ENCODE results near the gene NSDHL. TPM values are rescaled to one million over a fixed set of nuclear protein-coding genes. Genes with fewer than 3 reads are reported as not detected.

The NSDHL gene
- total RNA-seq, 1 experiment from 2014 or later, result 17.2 TPM

DNA sequence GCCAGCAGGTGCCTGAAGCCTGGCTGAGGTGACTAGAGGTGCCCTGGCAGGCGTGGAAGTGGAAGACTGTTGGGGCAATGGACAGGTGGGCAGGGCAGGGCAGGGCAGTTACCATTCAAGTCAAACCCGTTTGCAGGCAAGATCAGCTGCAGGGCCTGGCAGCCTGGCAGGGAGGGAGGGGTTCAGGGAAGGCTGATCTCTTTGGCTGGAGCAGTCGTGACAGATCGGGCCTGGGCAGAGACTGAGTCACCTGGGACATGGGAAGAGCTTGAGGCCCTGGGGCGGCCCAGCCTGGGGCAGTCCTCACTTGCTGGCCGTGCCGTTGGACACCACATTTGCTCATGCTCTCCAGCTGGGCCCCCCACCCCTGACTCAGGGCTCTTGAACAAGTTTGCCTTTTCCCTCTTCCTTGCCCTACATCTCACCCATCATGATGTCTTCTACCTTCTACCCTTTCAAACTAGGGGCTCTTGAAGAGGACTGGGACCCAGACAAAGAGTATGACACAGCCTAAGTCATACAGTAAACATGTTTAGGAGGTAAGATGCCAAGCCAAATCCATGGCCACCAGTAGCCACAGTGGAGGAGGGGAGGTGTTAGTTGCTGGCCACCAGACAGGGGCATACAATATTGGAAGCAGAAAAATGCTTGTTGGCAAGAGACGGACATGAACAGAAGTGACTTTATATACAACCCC lies 65.0 kb downstream of the NSDHL start:
- Histone ChIP-seq H3K27me3 (ENCODE audit: control insufficient read depth, insufficient read depth, low read length) (no peaks in the 10 kb centered on the region), H3K36me3 (replicated peaks; ENCODE audit: control insufficient read depth, insufficient read depth, low read length) (no peaks in the 10 kb centered on the region)
- DNase-seq, result no peak

DNA sequence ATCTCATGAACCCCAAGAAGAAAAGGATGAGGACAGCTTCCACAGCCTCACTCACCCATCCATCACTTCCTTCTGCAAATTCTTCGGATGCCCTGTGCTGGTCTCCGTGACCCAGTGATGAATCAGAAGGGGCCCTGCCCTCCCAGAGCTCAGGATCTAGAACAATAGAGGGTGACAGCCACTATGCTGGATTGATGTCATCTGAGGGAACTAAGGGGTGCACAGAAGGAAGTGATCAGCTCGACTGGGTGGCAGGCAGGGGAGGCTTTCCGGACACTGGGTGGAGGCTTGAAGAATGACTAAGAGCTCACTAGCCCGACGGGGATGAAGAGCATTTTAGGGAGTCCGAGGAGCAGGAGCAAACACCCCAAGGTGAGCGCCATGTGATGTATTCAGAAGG lies 65.6 kb downstream of the NSDHL start:
- DNase-seq, result no peak

More for the DNA sequence above, 65.0 kb downstream of the NSDHL start:
- no peak overlapping the region for H3K4me3 ChIP-seq (ENCODE audit: insufficient read depth, low read depth, low read length)

DNA sequence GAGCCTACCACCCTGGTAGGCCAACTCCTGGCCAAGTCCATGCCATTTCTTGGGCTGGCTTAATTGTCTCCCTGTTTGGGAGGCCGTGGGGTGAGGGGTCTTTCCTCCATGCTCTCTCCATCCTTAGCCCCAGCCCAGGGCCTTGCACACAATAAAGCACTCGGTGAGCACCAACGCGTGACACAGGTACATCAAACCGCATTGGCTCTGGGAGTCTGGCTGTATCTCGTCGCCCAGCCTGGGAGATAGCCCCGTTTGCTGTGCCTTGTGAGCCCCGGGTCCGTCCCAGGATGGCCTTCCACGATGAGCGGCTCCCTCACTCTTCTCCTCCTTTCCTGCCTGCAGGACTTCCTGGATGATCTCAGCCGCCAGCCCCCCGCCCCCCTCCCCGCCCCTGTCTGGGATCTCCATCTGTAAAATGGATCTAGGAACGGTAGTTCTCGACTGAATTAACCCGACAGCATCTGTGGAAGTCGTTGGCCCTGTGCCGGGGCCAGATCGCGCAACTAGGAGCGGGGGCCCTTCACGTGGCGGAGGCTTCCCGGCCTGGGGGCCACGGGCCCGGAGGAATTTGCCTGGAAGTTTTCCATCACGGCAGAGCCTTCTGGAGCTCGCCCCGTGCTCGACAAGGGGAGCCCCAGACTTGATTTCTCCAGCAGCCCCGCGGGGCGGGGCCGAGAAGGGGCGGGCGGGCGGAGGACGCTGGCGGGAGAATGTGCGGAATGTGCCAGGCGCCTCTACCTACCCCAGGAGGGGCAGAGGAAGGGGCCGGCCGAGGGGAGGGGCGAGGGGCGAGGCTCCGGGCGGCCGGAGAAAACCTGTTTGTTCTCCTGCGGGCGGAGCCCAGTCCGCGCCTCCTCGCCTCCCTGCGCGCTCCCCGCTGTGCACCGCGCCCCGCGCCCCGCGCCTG lies 66.6 kb downstream of the NSDHL start, which contains the start of gene ZNF185:
TSS of gene ZNF185 (plus strand) at position 846 of the 910 bp plus-strand sequence. CDS start 16,423 bp downstream, outside the sequence.
- Histone ChIP-seq H3K36me3 (replicated peaks; ENCODE audit: control insufficient read depth, insufficient read depth, low read length) (no peaks in the 10 kb centered on the region), H3K27me3 (ENCODE audit: control insufficient read depth, insufficient read depth, low read length) (no peaks in the 10 kb centered on the region), H3K4me3 (ENCODE audit: insufficient read depth, low read depth, low read length) (peak within 1 kb of the TSS; percentile 43)
- DNase-seq, result peak; percentile 94

More for the DNA sequence above, 65.6 kb downstream of the NSDHL start:
- no peaks in the 10 kb centered on the region for H3K27me3 ChIP-seq (ENCODE audit: control insufficient read depth, insufficient read depth, low read length)
- no peaks in the 10 kb centered on the region for H3K36me3 ChIP-seq (replicated peaks; ENCODE audit: control insufficient read depth, insufficient read depth, low read length)
- H3K4me3 ChIP-seq (ENCODE audit: insufficient read depth, low read depth, low read length), result no peak overlapping the region

DNA sequence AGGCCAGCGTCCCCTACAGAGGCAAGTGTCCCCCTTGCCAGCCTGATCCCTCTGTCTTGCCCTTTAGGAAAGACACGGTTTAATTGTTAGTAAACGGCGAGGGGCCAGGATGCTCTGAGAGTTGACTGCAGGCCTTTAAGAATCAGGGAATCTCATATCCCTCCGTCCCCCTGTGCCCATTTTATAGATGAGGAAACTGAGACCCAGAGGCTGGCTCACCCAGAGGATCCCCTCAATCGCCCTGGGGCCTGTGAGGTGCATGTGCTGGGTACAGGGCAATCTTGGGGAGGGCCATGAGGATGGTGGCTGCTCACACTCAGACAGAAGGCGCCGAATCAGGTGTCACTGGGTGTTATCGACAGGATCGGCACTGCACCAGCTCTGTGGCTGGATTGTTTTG lies 67.6 kb downstream of the NSDHL start:
- no peaks in the 10 kb centered on the region for H3K27me3 ChIP-seq (ENCODE audit: control insufficient read depth, insufficient read depth, low read length)
- DNase-seq, result no peak
- H3K4me3 ChIP-seq (ENCODE audit: insufficient read depth, low read depth, low read length), result peak overlapping the region; percentile 43
- H3K36me3 ChIP-seq (replicated peaks; ENCODE audit: control insufficient read depth, insufficient read depth, low read length), result no peaks in the 10 kb centered on the region

DNA sequence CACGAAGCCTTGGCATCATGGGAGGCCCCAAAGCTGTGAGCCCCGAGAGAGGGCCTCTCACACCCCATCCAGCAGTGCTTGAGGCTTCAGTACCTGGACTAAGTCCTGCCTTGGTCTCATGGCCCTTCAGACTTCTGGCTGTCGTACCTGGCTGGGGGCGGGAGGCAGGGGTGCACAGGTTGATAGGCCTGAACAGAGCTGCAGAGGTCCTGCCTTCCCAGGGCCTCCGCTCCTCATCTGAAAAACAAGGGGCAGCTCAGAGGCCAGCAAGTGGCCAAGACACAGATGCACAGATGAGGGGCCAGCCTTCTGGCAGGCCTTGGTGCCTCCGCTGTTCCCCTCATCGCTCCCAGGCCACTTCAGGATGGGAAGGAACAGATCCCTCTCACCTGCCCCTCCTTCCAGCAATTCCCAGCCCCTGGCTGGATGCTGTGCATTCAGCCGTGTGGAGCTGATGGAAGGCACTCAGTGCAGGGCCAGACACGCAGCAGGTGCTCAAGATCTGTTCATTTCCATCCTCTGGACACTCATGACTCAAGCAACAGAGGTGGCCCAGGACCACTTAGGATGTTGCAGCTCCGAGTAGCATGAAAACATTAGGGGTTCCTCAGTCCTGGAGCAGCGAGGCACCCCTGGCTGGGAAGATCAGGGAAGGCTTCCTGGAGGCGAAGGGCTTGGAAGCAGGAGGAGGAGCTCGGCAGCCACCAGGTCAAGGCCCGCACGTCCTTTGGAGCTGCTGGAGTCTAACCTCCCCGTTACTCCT lies 68.4 kb downstream of the NSDHL start:
- DNase-seq, result no peak
- no peak overlapping the region for H3K4me3 ChIP-seq (ENCODE audit: insufficient read depth, low read depth, low read length)
- H3K36me3 ChIP-seq (replicated peaks; ENCODE audit: control insufficient read depth, insufficient read depth, low read length), result no peaks in the 10 kb centered on the region
- no peaks in the 10 kb centered on the region for H3K27me3 ChIP-seq (ENCODE audit: control insufficient read depth, insufficient read depth, low read length)

DNA sequence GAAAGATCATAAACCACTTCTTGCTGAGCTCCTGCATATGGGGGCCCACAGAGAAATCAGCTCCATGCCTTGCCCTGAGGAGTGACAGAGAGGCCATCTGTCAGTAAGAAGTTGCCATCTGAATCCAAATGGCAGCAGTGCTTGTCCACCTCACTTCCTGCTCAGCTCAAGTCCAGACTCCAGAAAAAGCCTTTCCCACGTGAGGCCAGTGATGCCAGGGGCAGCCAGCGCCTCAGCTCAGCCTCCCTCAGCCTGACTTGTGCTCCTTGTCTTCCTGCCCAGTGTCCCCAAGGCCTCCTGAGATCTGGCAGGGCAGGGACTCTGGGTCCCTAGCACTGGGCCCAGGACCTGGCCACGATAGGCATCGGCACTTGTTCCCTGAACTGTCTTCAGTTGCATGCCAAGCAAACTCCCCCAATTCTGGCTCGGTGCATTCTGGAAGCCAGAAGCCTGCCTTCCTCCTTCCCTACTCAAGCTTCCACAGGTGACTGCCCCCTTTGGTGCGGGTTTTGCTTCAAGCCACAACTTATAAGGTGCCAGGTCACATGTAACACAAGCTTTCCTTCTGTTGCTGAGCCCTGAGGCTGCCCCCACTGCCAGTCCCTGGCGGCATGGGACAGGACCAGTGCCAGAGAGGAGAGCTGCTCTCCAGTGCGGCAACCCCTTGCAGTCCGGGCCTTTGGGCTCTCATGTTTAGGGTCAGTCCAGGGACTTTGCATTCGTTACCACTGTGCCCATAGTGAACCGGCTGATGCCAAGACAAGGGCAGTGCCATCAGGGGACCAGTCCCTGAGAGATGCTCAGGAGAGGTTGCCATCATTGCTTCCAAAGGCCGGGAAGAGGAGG lies 69.2 kb downstream of the NSDHL start:
- Histone ChIP-seq H3K4me3 (ENCODE audit: insufficient read depth, low read depth, low read length) (no peak overlapping the region), H3K36me3 (replicated peaks; ENCODE audit: control insufficient read depth, insufficient read depth, low read length) (no peaks in the 10 kb centered on the region), H3K27me3 (ENCODE audit: control insufficient read depth, insufficient read depth, low read length) (no peaks in the 10 kb centered on the region)
- DNase-seq, result no peak

DNA sequence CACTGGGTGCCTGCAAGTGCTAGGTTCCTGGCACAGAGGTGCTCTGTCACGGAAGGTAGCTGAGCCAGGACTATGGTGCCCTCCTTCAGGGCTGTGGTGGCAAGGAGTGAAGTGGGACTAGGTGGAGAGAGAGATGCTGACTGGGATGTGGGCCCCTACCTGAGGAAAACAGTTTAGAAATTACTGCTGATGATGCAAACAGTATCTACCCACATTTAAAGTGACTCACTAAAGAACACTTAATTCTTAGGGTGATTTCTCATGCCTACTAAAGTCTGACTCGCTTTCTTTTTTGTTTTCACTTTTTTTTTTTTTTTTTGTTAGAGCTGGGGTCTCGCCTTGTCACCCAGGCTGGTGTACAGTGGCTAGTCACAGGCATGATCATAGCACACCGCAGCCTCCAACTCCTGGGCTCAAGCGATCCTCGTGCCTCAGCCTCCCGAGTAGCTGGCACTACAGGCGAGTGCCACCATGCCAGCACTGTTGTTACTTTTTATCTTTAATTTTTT lies 70.1 kb downstream of the NSDHL start:
- no peak overlapping the region for H3K4me3 ChIP-seq (ENCODE audit: insufficient read depth, low read depth, low read length)
- no peaks in the 10 kb centered on the region for H3K27me3 ChIP-seq (ENCODE audit: control insufficient read depth, insufficient read depth, low read length)
- no peaks in the 10 kb centered on the region for H3K36me3 ChIP-seq (replicated peaks; ENCODE audit: control insufficient read depth, insufficient read depth, low read length)

DNA sequence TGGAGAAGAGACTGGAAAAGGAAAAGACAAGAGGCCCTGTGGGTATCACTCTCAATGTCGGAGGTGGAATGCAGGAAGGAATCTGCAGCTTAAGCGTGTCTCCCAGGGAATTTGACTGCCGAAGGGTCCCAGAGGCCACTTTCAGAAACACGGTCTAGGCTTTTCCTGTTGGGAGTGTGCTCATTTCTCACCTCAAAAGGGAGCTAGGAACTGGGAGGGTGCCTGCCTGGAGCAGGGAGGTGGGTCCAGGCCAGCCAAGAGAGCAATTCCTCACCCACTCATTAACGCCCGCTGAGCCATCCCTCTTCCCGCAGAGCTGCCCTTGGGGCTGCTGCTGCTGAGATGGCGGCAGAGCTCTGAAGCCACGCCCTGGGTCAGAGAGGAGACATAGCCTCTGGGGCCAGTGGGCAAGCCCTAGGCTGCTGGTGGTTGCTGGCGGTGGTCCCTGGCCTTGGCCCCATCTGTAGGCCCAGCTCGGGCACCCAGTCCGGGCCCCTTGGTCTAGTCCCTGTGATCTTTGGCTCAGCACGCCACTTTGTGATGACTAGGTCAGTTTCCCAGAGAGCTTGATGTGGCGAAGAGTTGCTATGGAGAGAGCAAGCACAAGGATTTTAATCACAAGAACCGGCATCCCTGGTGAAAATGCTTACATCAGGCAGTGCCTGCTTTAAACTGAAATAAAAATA lies 71.1 kb downstream of the NSDHL start:
- Histone ChIP-seq H3K4me3 (ENCODE audit: insufficient read depth, low read depth, low read length) (no peak overlapping the region), H3K27me3 (ENCODE audit: control insufficient read depth, insufficient read depth, low read length) (no peaks in the 10 kb centered on the region), H3K36me3 (replicated peaks; ENCODE audit: control insufficient read depth, insufficient read depth, low read length) (no peaks in the 10 kb centered on the region)
- no peak for DNase-seq

More for the DNA sequence above, 70.1 kb downstream of the NSDHL start:
- DNase-seq, result no peak

DNA sequence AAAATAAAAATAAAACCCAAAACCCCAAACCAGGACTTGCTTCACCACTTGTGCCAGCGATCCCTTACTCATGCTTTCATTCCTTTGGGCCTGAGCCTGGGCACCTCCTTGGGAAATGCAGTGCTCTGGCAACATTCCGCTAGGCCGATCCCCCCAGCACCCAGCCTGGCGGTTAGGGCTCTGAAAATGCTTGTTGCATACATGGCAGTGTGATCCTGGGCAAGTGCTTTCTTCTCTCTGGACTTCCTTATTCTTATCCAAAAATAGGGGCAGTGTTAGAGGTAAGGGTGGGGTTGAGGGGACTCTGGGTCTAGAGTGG lies 71.6 kb downstream of the NSDHL start:
- no peaks in the 10 kb centered on the region for H3K36me3 ChIP-seq (replicated peaks; ENCODE audit: control insufficient read depth, insufficient read depth, low read length)
- no peak overlapping the region for H3K4me3 ChIP-seq (ENCODE audit: insufficient read depth, low read depth, low read length)
- no peaks in the 10 kb centered on the region for H3K27me3 ChIP-seq (ENCODE audit: control insufficient read depth, insufficient read depth, low read length)
- no peak for DNase-seq

DNA sequence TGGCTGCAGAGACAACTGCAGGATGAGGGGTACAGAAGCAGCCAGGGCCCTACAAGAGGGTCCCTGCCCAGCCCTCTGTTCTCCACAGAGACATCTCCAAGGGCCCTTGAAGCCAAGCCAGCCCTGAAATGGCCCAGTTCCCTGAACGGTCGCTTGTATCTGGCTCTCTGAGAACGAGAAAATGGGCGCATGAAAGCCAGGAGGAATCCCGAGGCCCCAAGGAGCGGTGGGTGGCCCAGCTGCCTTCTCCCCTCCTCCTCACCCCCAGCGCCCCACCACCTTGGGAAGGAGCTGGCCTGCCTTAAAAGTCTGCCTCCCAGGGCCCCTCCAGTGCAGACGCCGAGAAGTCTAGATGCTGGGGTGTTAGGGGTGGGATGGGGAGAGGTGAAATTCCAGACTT lies 72.7 kb downstream of the NSDHL start:
- no peak for DNase-seq
- H3K27me3 ChIP-seq (ENCODE audit: control insufficient read depth, insufficient read depth, low read length), result no peaks in the 10 kb centered on the region
- no peak overlapping the region for H3K4me3 ChIP-seq (ENCODE audit: insufficient read depth, low read depth, low read length)
- no peaks in the 10 kb centered on the region for H3K36me3 ChIP-seq (replicated peaks; ENCODE audit: control insufficient read depth, insufficient read depth, low read length)

DNA sequence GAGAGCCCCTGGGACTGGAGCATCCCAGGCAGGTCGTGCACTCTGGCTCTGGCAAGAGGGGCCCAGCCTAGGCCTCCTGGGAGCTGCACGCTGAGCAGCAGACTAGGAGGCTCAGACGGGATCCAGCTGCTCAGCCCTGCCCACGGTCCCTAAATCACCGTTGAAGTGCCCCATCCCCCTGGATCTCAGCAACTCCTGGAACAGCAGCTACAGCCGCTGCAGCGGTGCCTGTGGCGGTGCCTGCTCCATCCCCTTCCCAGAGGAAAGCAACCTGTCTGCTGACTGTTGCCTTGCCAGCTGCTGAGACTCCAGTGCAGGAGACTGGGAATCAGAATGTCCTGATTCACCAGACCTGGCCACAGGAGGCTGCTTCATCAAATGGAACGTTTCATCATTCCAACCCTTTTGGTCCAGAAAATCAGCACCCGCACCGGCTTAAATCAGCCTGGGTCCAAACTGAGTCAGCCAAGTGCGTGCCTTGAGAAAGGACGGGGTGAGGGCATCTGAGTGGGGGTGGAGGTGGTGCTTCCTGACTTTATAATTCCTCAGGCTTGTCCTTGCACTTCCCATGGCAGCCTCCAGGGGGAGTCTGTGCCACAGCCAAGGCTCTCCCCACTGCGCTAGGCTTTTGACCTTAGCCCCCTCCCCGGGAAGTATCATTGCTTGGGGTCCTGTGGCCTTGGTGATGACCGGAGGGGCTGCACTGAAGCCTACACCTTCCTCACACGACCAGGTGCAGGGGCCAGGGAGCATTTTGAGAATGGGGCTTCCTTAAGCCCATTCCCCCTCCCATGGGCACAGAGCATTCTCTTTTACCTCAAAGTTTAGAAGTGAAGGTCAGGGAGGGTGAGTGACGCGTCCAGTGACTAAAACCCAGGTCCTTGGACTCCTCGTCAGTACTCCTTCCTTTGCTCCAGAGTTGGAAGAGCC lies 73.6 kb downstream of the NSDHL start:
- no peaks in the 10 kb centered on the region for H3K36me3 ChIP-seq (replicated peaks; ENCODE audit: control insufficient read depth, insufficient read depth, low read length)
- no peaks in the 10 kb centered on the region for H3K27me3 ChIP-seq (ENCODE audit: control insufficient read depth, insufficient read depth, low read length)
- H3K4me3 ChIP-seq (ENCODE audit: insufficient read depth, low read depth, low read length), result no peak overlapping the region
- DNase-seq, result peak; percentile 91

DNA sequence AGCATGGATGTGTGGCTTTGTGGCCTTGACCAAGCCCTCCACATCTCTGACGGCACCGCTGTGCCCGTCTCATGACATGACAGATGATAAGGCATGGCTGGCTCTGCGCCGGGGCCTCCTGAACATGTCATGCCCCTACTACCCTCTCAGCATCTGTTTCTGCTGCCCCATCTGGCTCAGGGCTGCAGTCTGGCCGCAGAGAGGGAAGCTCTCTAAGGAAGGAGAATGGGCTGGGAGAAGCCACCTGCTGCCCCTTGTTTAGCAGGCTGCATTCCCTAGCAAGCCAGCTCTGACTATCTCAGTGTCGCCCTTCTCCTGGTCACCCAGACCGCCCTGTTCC lies 74.2 kb downstream of the NSDHL start:
- Histone ChIP-seq H3K36me3 (replicated peaks; ENCODE audit: control insufficient read depth, insufficient read depth, low read length) (no peaks in the 10 kb centered on the region), H3K27me3 (ENCODE audit: control insufficient read depth, insufficient read depth, low read length) (no peaks in the 10 kb centered on the region), H3K4me3 (ENCODE audit: insufficient read depth, low read depth, low read length) (no peak overlapping the region)
- DNase-seq, result no peak
